H1 (cell line): ENCODE results near the gene TSSK6. TPM values are rescaled to one million over a fixed set of nuclear protein-coding genes. Genes with fewer than 3 reads are reported as not detected.

Experiments
- CTCF ChIA-PET: fragments of 300-600 bp; sonication (Branson Sonifier 250); formaldehyde crosslinking; loops from one replicate; lab custom pipeline; 2021; ENCODE audit not compliant: partially characterized antibody; lab: Charles Lee
- POLR2A ChIA-PET: fragments of 300-600 bp; sonication (Branson Sonifier 250); formaldehyde crosslinking; loops from one replicate; lab custom pipeline; 2021; ENCODE audit warnings: inconsistent platforms; ENCODE audit not compliant: partially characterized antibody; lab: Charles Lee
- DNase-seq, 2 experiments: peaks; one replicate each; pipeline versions ENCODE4 v3.0.0 to v3.0.0-alpha.2; 2010 to 2022; ENCODE audit warnings: low spot score in 2 of 2, low read depth in 1 of 2, mixed read lengths in 1 of 2
- FAIRE-seq: peaks from 2 replicates; lab custom pipeline; 2011; peaks lifted over from hg19 to GRCh38; lab: Jason Lieb, UNC
- H2AFZ ChIP-seq: 2 replicates; pipeline ENCODE4 v1.8.1; 2012; ENCODE audit warnings: low read length, inconsistent platforms
- H2AK5ac ChIP-seq: 2 replicates; pipeline ENCODE4 v1.6.1; 2013; ENCODE audit warnings: low read depth, low read length
- H2BK120ac ChIP-seq: replicated peaks from 2 replicates; pipeline ENCODE3; 2013; ENCODE audit warnings: low read depth, low read length, inconsistent platforms
- H2BK12ac ChIP-seq: 2 replicates; pipeline ENCODE4 v1.6.1; 2013; ENCODE audit warnings: low read depth, low read length
- H2BK15ac ChIP-seq: 2 replicates; pipeline ENCODE4 v1.6.1; 2013; ENCODE audit warnings: low read length
- H2BK20ac ChIP-seq: 2 replicates; pipeline ENCODE4 v1.6.1; 2013; ENCODE audit warnings: low read length
- H2BK5ac ChIP-seq: 2 replicates; pipeline ENCODE4 v1.6.1; 2013; ENCODE audit warnings: low read depth, low read length
- H3K14ac ChIP-seq: 2 replicates; pipeline ENCODE4 v1.6.1; 2013; ENCODE audit warnings: inconsistent platforms; ENCODE audit not compliant: insufficient read length
- H3K18ac ChIP-seq: 2 replicates; pipeline ENCODE4 v1.6.1; 2013; ENCODE audit warnings: low read length; ENCODE audit errors: extremely low read depth
- H3K23ac ChIP-seq: 2 replicates; pipeline ENCODE4 v1.6.1; 2013; ENCODE audit warnings: inconsistent platforms; ENCODE audit not compliant: insufficient read length
- H3K23me2 ChIP-seq: 2 replicates; pipeline ENCODE4 v1.6.1; 2013; ENCODE audit warnings: low read depth, low read length
- H3K27ac ChIP-seq: 2 replicates; pipeline ENCODE4 v1.6.1; 2011; ENCODE audit warnings: low read depth, low read length, inconsistent platforms
- H3K27me3 ChIP-seq, 4 experiments: replicated peaks in 1 of 4; 1 replicate in 1 of 4; 2 replicates in 3 of 4; pipeline versions ENCODE4 v1.6.1 to v1.8.1; 2011 to 2013; ENCODE audit warnings: low read length in 3 of 4, mild to moderate bottlenecking in 3 of 4, inconsistent platforms in 2 of 4, mixed read lengths in 2 of 4, moderate library complexity in 1 of 4; ENCODE audit not compliant: control insufficient read depth in 3 of 4, insufficient read depth in 3 of 4; ENCODE audit errors: extremely low read depth in 1 of 4
- H3K36me3 ChIP-seq, 4 experiments: 2 replicates each; pipeline versions ENCODE4 v1.6.1 to v1.8.1; 2011 to 2013; ENCODE audit warnings: mild to moderate bottlenecking in 4 of 4, low read length in 3 of 4, moderate library complexity in 2 of 4, control low read depth in 1 of 4, inconsistent platforms in 1 of 4; ENCODE audit not compliant: insufficient read depth in 4 of 4, control insufficient read depth in 2 of 4
- H3K4ac ChIP-seq: replicated peaks from 2 replicates; pipeline ENCODE3; 2013; ENCODE audit warnings: low read length, low read depth, mixed read lengths, inconsistent platforms; ENCODE audit not compliant: insufficient read length
- H3K4me1 ChIP-seq, 4 experiments: replicated peaks in 1 of 4; 1 replicate in 1 of 4; 2 replicates in 3 of 4; pipeline versions ENCODE4 v1.6.1 to v1.8.1; 2011 to 2013; ENCODE audit warnings: low read length in 3 of 4, inconsistent platforms in 2 of 4, mixed read lengths in 1 of 4; ENCODE audit not compliant: insufficient read depth in 4 of 4, control insufficient read depth in 3 of 4
- H3K4me2 ChIP-seq, 2 experiments: 2 replicates each; pipeline versions ENCODE4 v1.6.1 to v1.8.1; 2011 to 2013; ENCODE audit warnings: low read depth in 2 of 2, low read length in 2 of 2, control low read depth in 1 of 2, inconsistent platforms in 1 of 2, mild to moderate bottlenecking in 1 of 2; ENCODE audit not compliant: insufficient read depth in 1 of 2
- H3K4me3 ChIP-seq, 4 experiments: fragments of 200-600, 300-600 bp in 1 of 4; sonication (generic), shearing (Covaris generic), sonication (Bioruptor Twin) in 1 of 4; 2 replicates each; pipeline versions ENCODE4 v1.5.1 to v1.8.1; 2011 to 2016; ENCODE audit warnings: low read length in 4 of 4, low read depth in 3 of 4, control low read depth in 2 of 4, inconsistent platforms in 2 of 4, mild to moderate bottlenecking in 2 of 4, mixed read lengths in 1 of 4, moderate library complexity in 1 of 4; ENCODE audit not compliant: insufficient read depth in 2 of 4; ENCODE audit errors: extremely low read depth in 1 of 4
- H3K56ac ChIP-seq: replicated peaks from 2 replicates; pipeline ENCODE3; 2013; ENCODE audit warnings: low read depth, mild to moderate bottlenecking, mixed read lengths, low read length, inconsistent platforms; ENCODE audit not compliant: insufficient read length
- H3K79me1 ChIP-seq: 2 replicates; pipeline ENCODE4 v1.6.1; 2013; ENCODE audit warnings: low read depth, low read length, control low read depth
- H3K79me2 ChIP-seq, 2 experiments: 2 replicates each; pipeline versions ENCODE4 v1.6.1 to v1.8.1; 2012 to 2013; ENCODE audit warnings: low read length in 2 of 2, mild to moderate bottlenecking in 2 of 2, inconsistent platforms in 1 of 2; ENCODE audit not compliant: insufficient read depth in 2 of 2, control insufficient read depth in 1 of 2
- H3K9ac ChIP-seq, 4 experiments: replicated peaks in 1 of 4; 1 replicate in 1 of 4; 2 replicates in 3 of 4; pipeline versions ENCODE4 v1.6.1 to v1.8.1; 2011 to 2013; ENCODE audit warnings: low read depth in 3 of 4, low read length in 3 of 4, control low read depth in 2 of 4, mild to moderate bottlenecking in 2 of 4, moderate library complexity in 2 of 4, inconsistent platforms in 1 of 4; ENCODE audit errors: extremely low read depth in 1 of 4
- H3K9me3 ChIP-seq, 2 experiments: 2 replicates each; pipeline versions ENCODE4 v1.6.1 to v1.8.1; 2012 to 2013; ENCODE audit warnings: mild to moderate bottlenecking in 2 of 2, moderate library complexity in 2 of 2, control low read depth in 1 of 2, inconsistent platforms in 1 of 2, low read depth in 1 of 2, low read length in 1 of 2, mixed read lengths in 1 of 2; ENCODE audit not compliant: insufficient read depth in 2 of 2
- H4K20me1 ChIP-seq, 2 experiments: replicated peaks in 1 of 2; 2 replicates each; pipeline versions ENCODE3 to v1.8.1; 2011 to 2013; ENCODE audit warnings: inconsistent platforms in 2 of 2, low read length in 2 of 2, mild to moderate bottlenecking in 1 of 2; ENCODE audit not compliant: insufficient read depth in 2 of 2, control insufficient read depth in 1 of 2
- H4K5ac ChIP-seq: 2 replicates; pipeline ENCODE4 v1.6.1; 2013; ENCODE audit warnings: low read length, low read depth, mixed read lengths, inconsistent platforms; ENCODE audit not compliant: insufficient read length
- H4K8ac ChIP-seq: 2 replicates; pipeline ENCODE4 v1.8.0; 2013; ENCODE audit warnings: mild to moderate bottlenecking, moderate library complexity, low read length, inconsistent platforms; ENCODE audit not compliant: insufficient read depth; ENCODE audit errors: extremely low read depth
- H4K91ac ChIP-seq: replicated peaks from 2 replicates; pipeline ENCODE3; 2013; ENCODE audit warnings: low read length, mixed read lengths, inconsistent platforms; ENCODE audit not compliant: insufficient read length
- KDM5A ChIP-seq: fragments of 200-600 bp; IDR thresholded peaks from 2 replicates; pipeline ENCODE4 v1.7.1; 2012; ENCODE audit warnings: mild to moderate bottlenecking, low read length, inconsistent platforms, mixed read lengths
- NANOG ChIP-seq: IDR thresholded peaks from 2 replicates; pipeline ENCODE4 v1.6.1; 2011; ENCODE audit warnings: low read length, low read depth, mild to moderate bottlenecking, inconsistent platforms; ENCODE audit not compliant: insufficient read depth, poor library complexity, severe bottlenecking
- NRF1 ChIP-seq: IDR thresholded peaks from 2 replicates; pipeline ENCODE4 v1.6.1; 2011; ENCODE audit warnings: mild to moderate bottlenecking, low read depth, low read length, improper control_type of control experiment
- PHF8 ChIP-seq: fragments of 200-600 bp; sonication (generic); conservative IDR thresholded peaks from 2 replicates; pipeline ENCODE4 v1.7.1; 2012; ENCODE audit warnings: low read depth, mild to moderate bottlenecking, inconsistent platforms, low read length, moderate library complexity
- POLR2A ChIP-seq, 2 experiments: IDR thresholded peaks; 1 replicate in 1 of 2; 2 replicates in 1 of 2; pipeline ENCODE4 v1.6.1; 2011; ENCODE audit warnings: low read depth in 2 of 2, low read length in 2 of 2, mild to moderate bottlenecking in 2 of 2; ENCODE audit errors: control extremely low read depth in 1 of 2
- POU5F1 ChIP-seq: IDR thresholded peaks from 2 replicates; pipeline ENCODE4 v1.6.1; 2011; ENCODE audit warnings: low read depth, mild to moderate bottlenecking, low read length, moderate library complexity
- SIN3A ChIP-seq, 2 experiments: IDR thresholded peaks in 1 of 2; conservative IDR thresholded peaks in 1 of 2; 2 replicates each; pipeline ENCODE4 v1.6.1; 2011 to 2012; ENCODE audit warnings: low read length in 2 of 2, improper control_type of control experiment in 1 of 2, low read depth in 1 of 2, mild to moderate bottlenecking in 1 of 2
- SIRT6 ChIP-seq: IDR thresholded peaks from one replicate; pipeline ENCODE4 v1.7.1; 2012; ENCODE audit warnings: low read length, inconsistent platforms
- TEAD4 ChIP-seq: IDR thresholded peaks from 2 replicates; pipeline ENCODE4 v1.6.1; 2012; ENCODE audit warnings: low read depth, low read length, inconsistent platforms, mixed read lengths
- ZNF274 ChIP-seq: IDR thresholded peaks from 2 replicates; pipeline ENCODE4 v1.7.0; 2012; ENCODE audit warnings: low read length, borderline replicate concordance; ENCODE audit errors: extremely low read depth
- WGBS, 2 experiments: shearing (Covaris generic) in 1 of 2; methylation state at CpG; one replicate each; pipeline versions ENCODE4 v1.1.6 to v1.1.7; 2013 to 2015; ENCODE audit warnings: low lambda C conversion rate in 2 of 2, mixed read lengths in 2 of 2, inconsistent platforms in 1 of 2, low coverage in 1 of 2, missing lambda C conversion rate in 1 of 2; ENCODE audit not compliant: insufficient replicate concordance in 2 of 2, insufficient coverage in 1 of 2, insufficient read length in 1 of 2; ENCODE audit errors: extremely low coverage in 1 of 2, missing lambda C conversion rate in 1 of 2; 5-methylcytosine and 5-hydroxymethylcytosine counted together
- polyA plus RNA-seq, 7 experiments: library from polyadenylated mRNA; depleted of rRNA in 3 of 7; stranded (reverse) in 5 of 7; unstranded in 2 of 7; fragments of >200 nt in 5 of 7; fragments of 200-250 nt in 2 of 7; gene quantifications; 1 replicate in 5 of 7; 2 replicates in 1 of 7; 4 replicates in 1 of 7; pipeline versions ENCODE4 v1.2.1 to v1.2.3, GENCODE V29; 2011 to 2013; ENCODE audit warnings: missing spikeins in 2 of 7, mixed read lengths in 2 of 7
- total RNA-seq: library from RNA; stranded (reverse); fragmentation: NEBNext Ultra II Directional; extraction: Animal tissue kit (Norgen Biotek cat#: 25700); gene quantifications from 2 replicates; pipeline ENCODE4 v1.2.1, GENCODE V29; 2021
- TF ChIP-seq, protein P1 (sequence below): IDR thresholded peaks from 2 replicates; pipeline ENCODE4 v1.6.1; 2011; ENCODE audit warnings: low read depth, mild to moderate bottlenecking, low read length; ENCODE audit not compliant: insufficient read depth

Gene TSSK6
- total and polyA plus RNA-seq, 2 of the 8 experiments (the other 6 are each of a cell fraction or from before 2014, with no cell fraction given), result 3.6 to 7.8 TPM

DNA sequence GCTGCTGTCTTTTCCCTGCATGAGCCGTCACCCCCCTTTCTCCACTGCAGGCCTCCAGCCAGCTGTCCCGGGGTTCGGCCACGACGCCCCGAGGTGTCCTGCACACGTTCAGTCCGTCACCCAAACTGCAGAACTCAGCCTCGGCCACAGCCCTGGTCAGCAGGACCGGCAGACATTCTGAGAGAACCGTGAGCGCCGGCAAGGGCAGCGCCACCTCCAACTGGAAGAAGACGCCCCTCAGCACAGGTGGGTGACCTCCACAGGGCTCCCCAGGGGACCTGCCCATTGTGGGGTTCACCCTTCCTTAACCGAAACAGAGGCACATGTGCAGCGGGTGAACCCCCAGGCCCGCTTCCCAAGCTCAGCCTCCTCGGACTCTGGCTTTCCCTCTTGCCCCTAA is 13.1 kb downstream of the TSSK6 start:
- H3K23ac ChIP-seq, result no peak overlapping the region
- no peak overlapping the region for H3K18ac ChIP-seq
- H3K27ac ChIP-seq, result no peak overlapping the region
- DNase-seq, result no peak
- no peak overlapping the region for H2AFZ ChIP-seq
- no peak for TF ChIP-seq NANOG
- no peak for TF ChIP-seq SIRT6
- no peak for TF ChIP-seq PHF8
- TF ChIP-seq POU5F1, result no peak
- TF ChIP-seq, protein P1, sequence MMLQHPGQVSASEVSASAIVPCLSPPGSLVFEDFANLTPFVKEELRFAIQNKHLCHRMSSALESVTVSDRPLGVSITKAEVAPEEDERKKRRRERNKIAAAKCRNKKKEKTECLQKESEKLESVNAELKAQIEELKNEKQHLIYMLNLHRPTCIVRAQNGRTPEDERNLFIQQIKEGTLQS, result no peak
- TF ChIP-seq NRF1, result no peak
- no peak for TF ChIP-seq ZNF274
- TF ChIP-seq SIN3A (conservative IDR thresholded peaks at IDR 0.05 in 1 of 2, IDR thresholded peaks at IDR 0.05 in 1 of 2; ENCODE audit: low read depth in 1 of 2, low read length in 2 of 2), result no peak
- TF ChIP-seq KDM5A, result no peak
- no peak for TF ChIP-seq TEAD4
- TF ChIP-seq POLR2A (IDR thresholded peaks at IDR 0.05; ENCODE audit: control extremely low read depth in 1 of 2, low read depth in 2 of 2, low read length in 2 of 2), result no peak
- no peaks in the 10 kb centered on the region for H3K79me2 ChIP-seq
- H4K20me1 ChIP-seq, result peaks cover 5 to 21% of the 10 kb centered on the region in 2 experiments
- FAIRE-seq, result no peak
- H2AK5ac ChIP-seq, result no peak overlapping the region
- H3K4me3 ChIP-seq, result no peak overlapping the region
- H3K9me3 ChIP-seq, result no peaks in the 10 kb centered on the region
- no peak overlapping the region for H2BK12ac ChIP-seq
- 92% methylated on average over 19 of the region's 19 CpGs; no CpG with 5 or more reads in 1 of the 2 experiments for WGBS, 2 experiments
- H4K8ac ChIP-seq, result no peak overlapping the region
- no peak overlapping the region for H3K4ac ChIP-seq
- H2BK15ac ChIP-seq, result no peak overlapping the region
- H3K27me3 ChIP-seq, result no peaks in the 10 kb centered on the region
- 0 out of 2 replicates have a peak overlapping the region, but pooled peaks have one; percentile 16 for H2BK5ac ChIP-seq
- H3K4me1 ChIP-seq, result no peaks in the 10 kb centered on the region
- peaks cover 2% of the 10 kb centered on the region; the same call in 1 of the 2 replicates for H3K23me2 ChIP-seq
- POLR2A ChIA-PET, result no interaction called here
- H3K56ac ChIP-seq, result no peak overlapping the region
- H2BK20ac ChIP-seq, result no peak overlapping the region
- CTCF ChIA-PET, result no interaction called here
- no peak overlapping the region for H3K9ac ChIP-seq
- no peak overlapping the region for H3K14ac ChIP-seq
- H4K5ac ChIP-seq, result no peak overlapping the region
- no peak overlapping the region for H4K91ac ChIP-seq
- H3K4me2 ChIP-seq, result no peak overlapping the region
- H3K79me1 ChIP-seq, result peaks cover 4% of the 10 kb centered on the region
- peaks cover 25 to 63% (median 56%) of the 10 kb centered on the region in 4 experiments for H3K36me3 ChIP-seq
- H2BK120ac ChIP-seq, result no peak overlapping the region
